Ovary (tissue), 9 donors: ENCODE data around the gene LCT. TPM values are rescaled to one million over a fixed set of nuclear protein-coding genes. Genes with fewer than 3 reads are reported as not detected.

Experiments
- DNase-seq, 5 donors: peaks; one replicate each; pipeline ENCODE4 v3.0.0-alpha.2; 2019 to 2020
- H3K27ac ChIP-seq, 2 donors: fragments of 200-600 bp; one replicate each; pipeline versions ENCODE4 v1.5.1 to v1.8.0; 2019 to 2022
- H3K27me3 ChIP-seq: fragments of 200-600 bp; one replicate; pipeline ENCODE4 v1.8.0; 2022
- H3K36me3 ChIP-seq: fragments of 200-600 bp; sonication (generic); one replicate; pipeline ENCODE4 v1.5.1; 2019
- H3K4me1 ChIP-seq: one replicate; pipeline ENCODE4 v1.8.1; 2013; ENCODE audit warnings: mild to moderate bottlenecking, moderate library complexity; ENCODE audit not compliant: insufficient read depth
- H3K4me3 ChIP-seq: fragments of 200-600 bp; sonication (generic); one replicate; pipeline ENCODE4 v1.5.1; 2017
- H3K9me3 ChIP-seq, 2 donors: fragments of 200-600 bp in 1 of 2; sonication (generic) in 1 of 2; one replicate each; pipeline versions ENCODE4 v1.5.1 to v1.8.1; 2013 to 2019; ENCODE audit warnings: mild to moderate bottlenecking in 1 of 2, moderate library complexity in 1 of 2
- EP300 ChIP-seq: sonication (generic); formaldehyde crosslinking; IDR thresholded peaks from one replicate; pipeline ENCODE4 v1.6.1; 2017; ENCODE audit warnings: antibody characterized with exemption
- POLR2A ChIP-seq: fragments of 450-650 bp; IDR thresholded peaks from one replicate; pipeline ENCODE4 v1.6.1; 2017; ENCODE audit warnings: antibody characterized with exemption, mild to moderate bottlenecking, moderate library complexity
- WGBS, 3 donors: extraction: QIAGEN DNeasy Blood & Tissue Kit in 1 of 3; methylation state at CpG; one replicate each; pipeline versions ENCODE4 v1.1.5 to v1.1.7; 2013 to 2017; 5-methylcytosine and 5-hydroxymethylcytosine counted together
- intact Hi-C, 4 donors: fragments of 100-400 bp; cut with DNase I; formaldehyde crosslinking; loops; one replicate each; pipeline versions ENCODE4 v1.11.0 to v1.15.1; 2022 to 2023
- polyA plus RNA-seq, 2 donors: library from polyadenylated mRNA; stranded (reverse); fragments of 200-250 nt in 1 of 2; fragments of 350-450 nt in 1 of 2; fragmentation: Illumina TruSeq in 1 of 2; extraction: RNeasy Lipid Tissue Mini Kit (QIAGEN cat#74804) in 1 of 2; gene quantifications; one replicate each; pipeline ENCODE4 v1.2.3, GENCODE V29; 2013 to 2014
- total RNA-seq, 7 donors: library from RNA; depleted of rRNA in 2 of 7; stranded (reverse); fragments of >200 nt in 2 of 7; fragmentation: NEBNext Ultra II Directional in 3 of 7; extraction: Animal tissue kit (Norgen Biotek cat#: 25700) in 3 of 7; gene quantifications; one replicate each; pipeline versions ENCODE4 v1.1.0 to v1.2.4, GENCODE V29; 2016 to 2023
- TF ChIP-seq, protein P1 (sequence below), 3 donors: fragments of 450-650 bp in 2 of 3; fragments of 200-600 bp in 1 of 3; IDR thresholded peaks; one replicate each; pipeline versions ENCODE4 v1.5.1 to v1.8.0; 2016 to 2022; ENCODE audit warnings: antibody characterized with exemption in 3 of 3, mild to moderate bottlenecking in 1 of 3
- donor health status: DM: no; HTN: no; CAD: no; lungs with moderate emphysema.
- donor health status: DM: no; HTN: no; CAD: no.
- donor health status: Bipolar disorder and iron deficiency.
- donor health status: DM: yes; HTN: yes; CAD: no.
- donor health status: DM: no; HTN: no; CAD: no.
- donor health status: DM: yes; HTN: yes; CAD: no.

The LCT gene
- total and polyA plus RNA-seq, 9 donors = 0.12 TPM; not detected in 8

- H3K27ac ChIP-seq = no peak overlapping the region
- TF ChIP-seq POLR2A = no peak
- TF ChIP-seq EP300 = no peak
- TF ChIP-seq, protein P1, sequence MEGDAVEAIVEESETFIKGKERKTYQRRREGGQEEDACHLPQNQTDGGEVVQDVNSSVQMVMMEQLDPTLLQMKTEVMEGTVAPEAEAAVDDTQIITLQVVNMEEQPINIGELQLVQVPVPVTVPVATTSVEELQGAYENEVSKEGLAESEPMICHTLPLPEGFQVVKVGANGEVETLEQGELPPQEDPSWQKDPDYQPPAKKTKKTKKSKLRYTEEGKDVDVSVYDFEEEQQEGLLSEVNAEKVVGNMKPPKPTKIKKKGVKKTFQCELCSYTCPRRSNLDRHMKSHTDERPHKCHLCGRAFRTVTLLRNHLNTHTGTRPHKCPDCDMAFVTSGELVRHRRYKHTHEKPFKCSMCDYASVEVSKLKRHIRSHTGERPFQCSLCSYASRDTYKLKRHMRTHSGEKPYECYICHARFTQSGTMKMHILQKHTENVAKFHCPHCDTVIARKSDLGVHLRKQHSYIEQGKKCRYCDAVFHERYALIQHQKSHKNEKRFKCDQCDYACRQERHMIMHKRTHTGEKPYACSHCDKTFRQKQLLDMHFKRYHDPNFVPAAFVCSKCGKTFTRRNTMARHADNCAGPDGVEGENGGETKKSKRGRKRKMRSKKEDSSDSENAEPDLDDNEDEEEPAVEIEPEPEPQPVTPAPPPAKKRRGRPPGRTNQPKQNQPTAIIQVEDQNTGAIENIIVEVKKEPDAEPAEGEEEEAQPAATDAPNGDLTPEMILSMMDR (IDR thresholded peaks at IDR 0.05) = no peak
- H3K4me1 ChIP-seq = no peaks in the 10 kb centered on the region
- intact Hi-C loops = no loop called here
- H3K9me3 ChIP-seq = peaks cover 0 to 4% of the 10 kb centered on the region in 2 donors
- no peak overlapping the region for H3K4me3 ChIP-seq
- DNase-seq = no peak
- no peaks in the 10 kb centered on the region for H3K36me3 ChIP-seq
- H3K27me3 ChIP-seq = no peaks in the 10 kb centered on the region
Observed at GRCh38 chr2:135773917-135774316, 63.1 kb downstream of the LCT start.

DNA sequence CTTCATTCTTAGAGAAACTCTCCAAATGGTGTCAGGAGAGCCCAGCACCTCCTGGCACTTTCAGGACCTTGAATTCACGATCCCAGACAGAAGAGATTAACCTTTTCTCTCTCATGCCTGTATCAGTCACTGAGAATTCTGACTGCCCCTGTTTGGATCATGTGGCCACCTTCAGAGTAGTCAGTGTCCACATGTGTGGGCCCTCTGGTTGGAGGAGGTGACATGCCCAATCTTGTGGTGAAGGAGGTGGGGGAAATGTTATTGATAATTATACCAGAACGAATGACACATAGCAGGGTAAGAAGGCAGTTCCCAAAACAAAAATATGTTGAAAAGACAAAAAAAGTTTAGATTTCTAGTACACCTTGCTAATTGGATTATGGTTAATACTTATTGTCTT lies 63.7 kb downstream of the LCT start:
- DNase-seq = no peak
- 83 to 92% (median 90%) methylated on average over 2 of the region's 2 CpGs for WGBS, 3 donors
- Histone ChIP-seq H3K9me3 (peaks cover 0 to 4% of the 10 kb centered on the region in 2 donors), H3K4me3 (no peak overlapping the region), H3K27me3 (no peaks in the 10 kb centered on the region), H3K36me3 (no peaks in the 10 kb centered on the region), H3K4me1 (no peaks in the 10 kb centered on the region), H3K27ac (no peak overlapping the region)
- TF ChIP-seq POLR2A (no peak), EP300 (no peak)
- TF ChIP-seq, protein P1 (IDR thresholded peaks at IDR 0.05) = no peak
- intact Hi-C loops = no loop called here

- DNase-seq = no peak
- no peaks in the 10 kb centered on the region for H3K27me3 ChIP-seq
- no peaks in the 10 kb centered on the region for H3K36me3 ChIP-seq
- no peak overlapping the region for H3K27ac ChIP-seq
- 95 to 97% (median 95%) methylated on average over 8 of the region's 8 CpGs for WGBS, 3 donors
- TF ChIP-seq EP300 (no peak), POLR2A (no peak)
- TF ChIP-seq, protein P1 (IDR thresholded peaks at IDR 0.05) = no peak
- intact Hi-C loops = no loop called here
- H3K4me1 ChIP-seq = no peaks in the 10 kb centered on the region
- peaks cover 0 to 4% of the 10 kb centered on the region in 2 donors for H3K9me3 ChIP-seq
- H3K4me3 ChIP-seq = no peak overlapping the region
Observed at GRCh38 chr2:135768863-135769262, 68.1 kb downstream of the LCT start.

DNA sequence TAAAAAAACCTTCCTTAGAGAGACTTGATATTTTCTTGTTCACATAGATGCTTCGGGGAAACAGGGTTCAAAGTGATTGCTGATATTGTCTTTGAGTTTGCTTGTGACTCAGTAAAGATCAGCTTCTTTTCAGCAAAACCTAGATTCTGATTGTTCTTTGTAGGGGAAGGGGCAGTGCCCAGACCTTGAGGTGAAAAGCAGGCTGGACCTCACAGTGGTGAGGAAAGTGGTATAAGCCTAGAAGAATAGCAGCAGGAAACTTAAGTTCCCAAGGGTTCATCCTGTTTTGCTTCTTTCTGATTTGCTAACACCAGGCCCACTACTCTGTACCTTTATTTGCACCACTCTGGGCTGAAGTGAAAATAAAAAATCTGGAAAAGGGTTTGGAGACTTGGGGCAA lies 74.5 kb downstream of the LCT start:
- Histone ChIP-seq H3K27ac (no peak overlapping the region), H3K9me3 (peaks cover 0 to 1% of the 10 kb centered on the region in 2 donors), H3K27me3 (no peaks in the 10 kb centered on the region), H3K4me1 (no peaks in the 10 kb centered on the region), H3K4me3 (no peak overlapping the region), H3K36me3 (no peaks in the 10 kb centered on the region)
- no peak for DNase-seq
- TF ChIP-seq, protein P1 (IDR thresholded peaks at IDR 0.05) = no peak
- TF ChIP-seq EP300 = no peak
- TF ChIP-seq POLR2A = no peak
- WGBS, 3 donors = 98 to 100% (median 99%) methylated on average over 1 of the region's 1 CpG
- intact Hi-C loops = no loop called here

DNA sequence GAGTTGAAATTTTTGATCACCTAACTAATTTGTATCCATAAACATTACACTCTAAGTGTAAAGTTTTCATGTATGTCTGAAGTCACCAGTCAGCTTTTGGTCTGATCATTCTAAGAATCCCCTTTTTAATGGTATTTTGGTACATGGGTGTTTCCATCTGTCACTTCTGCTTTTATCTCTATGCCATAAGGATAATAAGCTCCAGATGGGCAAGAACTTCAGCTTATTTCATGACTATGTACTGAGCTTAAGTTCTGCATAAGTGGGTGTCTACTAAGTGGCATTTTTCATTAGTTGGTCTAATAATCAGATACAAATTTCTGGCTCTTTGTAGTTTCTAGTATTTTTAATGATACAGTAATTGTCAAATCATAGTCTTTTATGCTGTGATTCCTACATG lies 75.0 kb downstream of the LCT start:
- no peak for DNase-seq
- TF ChIP-seq, protein P1 (IDR thresholded peaks at IDR 0.05) = no peak
- TF ChIP-seq EP300 (no peak), POLR2A (no peak)
- Histone ChIP-seq H3K4me3 (no peak overlapping the region), H3K27me3 (no peaks in the 10 kb centered on the region), H3K9me3 (peaks cover 0 to 4% of the 10 kb centered on the region in 2 donors), H3K36me3 (no peaks in the 10 kb centered on the region), H3K4me1 (no peaks in the 10 kb centered on the region), H3K27ac (no peak overlapping the region)
- intact Hi-C loops = no loop called here
